Measurements from ENCODE around the gene FPR1.
"Not testable (repeated sequence)": the region's sequence is repeated elsewhere in the genome, so short reads cannot be mapped to it uniquely, and the experiment has no call there.

Gene FPR1

GRCh38 chr19:51779181-51779580 is 27.5 kb upstream of the FPR1 start:
- DNase-seq = no peak

DNA sequence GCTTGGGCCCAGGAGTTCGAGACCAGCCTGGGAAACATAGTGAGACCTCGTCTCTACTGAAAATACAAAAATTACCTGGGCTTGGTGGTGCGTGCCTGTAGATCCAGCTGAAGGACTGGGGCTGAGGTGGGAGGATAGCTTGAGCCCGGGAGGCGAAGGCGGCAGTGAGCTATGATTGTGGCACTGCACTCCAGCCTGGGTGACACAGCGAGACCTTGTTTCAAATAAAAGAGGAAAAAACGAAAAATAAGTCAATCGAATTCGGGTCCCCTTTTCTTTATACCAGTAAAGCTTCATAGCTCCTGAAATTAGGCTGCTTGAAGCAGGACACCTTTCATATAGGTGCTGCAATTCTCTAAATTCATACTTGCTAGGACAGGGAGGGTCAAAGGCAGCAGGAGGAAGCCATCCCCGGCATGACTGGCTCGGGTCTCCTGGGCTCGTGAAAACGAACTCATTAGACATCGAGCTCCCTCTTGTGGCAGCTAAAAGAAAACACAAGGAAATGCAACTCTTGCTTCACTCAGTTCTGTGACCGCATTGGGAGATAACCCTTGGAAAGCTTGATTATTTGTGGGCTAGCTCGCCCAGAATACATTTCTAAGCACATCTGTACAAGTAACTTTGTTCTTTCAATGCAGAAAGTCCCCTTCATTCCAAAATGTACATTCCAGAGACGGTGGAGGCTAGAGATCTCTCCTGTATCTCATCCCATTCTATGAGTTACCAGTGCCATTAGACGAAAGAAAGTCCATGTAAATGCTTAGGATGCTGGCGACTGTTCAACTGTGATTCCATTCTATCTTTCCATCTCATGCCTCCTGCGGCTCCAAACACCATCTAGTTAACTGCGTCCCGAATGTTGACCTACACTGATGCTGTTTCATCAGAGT is 26.1 kb upstream of the FPR1 start:
- peak; percentile 66 for DNase-seq

DNA sequence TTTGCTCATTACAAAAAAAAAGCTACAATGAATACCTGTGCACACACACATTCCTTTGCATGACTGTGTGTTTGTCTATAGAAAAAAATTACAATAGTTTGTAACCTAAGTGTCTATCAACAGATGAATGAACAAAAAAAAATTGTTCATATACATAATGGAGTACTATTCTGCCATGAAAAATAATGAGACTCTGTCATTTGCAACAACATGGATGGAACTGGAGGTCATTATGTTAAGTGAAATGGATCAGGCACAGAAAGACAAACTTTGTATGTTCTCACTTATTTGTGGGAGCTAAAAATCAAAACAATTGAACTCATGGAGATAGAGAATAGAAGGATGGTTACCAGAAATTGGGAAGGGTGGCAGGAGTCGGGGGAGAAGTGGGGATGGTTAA is 24.9 kb upstream of the FPR1 start:
- DNase-seq = not testable (repeated sequence)

GRCh38 chr19:51772977-51773376 is 21.3 kb upstream of the FPR1 start:
- DNase-seq = no peak

DNA sequence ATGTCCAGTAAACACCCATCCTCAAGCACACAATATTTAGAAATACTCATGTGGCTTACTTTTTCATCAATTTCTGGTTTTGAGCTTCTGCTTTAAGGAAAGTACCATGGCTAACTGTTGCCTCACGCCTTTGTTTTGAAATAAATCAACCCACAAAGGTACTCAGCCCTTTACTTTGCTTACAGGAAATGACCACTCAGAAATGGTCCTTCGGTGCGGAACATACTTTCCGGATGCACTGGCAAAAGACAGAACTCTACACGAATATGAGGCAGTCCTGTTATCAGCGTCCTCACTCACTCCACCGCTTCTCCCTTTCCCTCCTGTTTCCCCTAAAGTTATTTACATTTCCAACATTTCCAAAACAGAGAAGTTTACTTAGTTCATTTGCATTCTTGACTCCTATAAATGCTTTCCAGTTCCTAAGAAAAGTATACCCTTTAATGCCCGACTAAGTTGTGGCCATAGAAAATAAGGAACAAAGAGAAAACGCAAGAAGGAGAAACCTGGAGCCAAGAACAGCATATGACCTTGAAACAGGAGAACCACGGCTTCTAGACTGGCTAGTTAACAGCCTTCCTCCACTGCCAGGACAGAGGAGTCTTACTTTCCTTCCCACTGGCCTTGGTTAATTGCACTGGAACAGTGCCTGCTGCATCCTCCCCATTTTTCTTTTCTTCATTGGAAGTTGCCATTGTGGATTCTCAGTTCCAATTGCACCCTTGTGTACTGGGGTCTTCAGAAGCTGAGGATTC is 19.9 kb upstream of the FPR1 start:
- DNase-seq = no peak

DNA sequence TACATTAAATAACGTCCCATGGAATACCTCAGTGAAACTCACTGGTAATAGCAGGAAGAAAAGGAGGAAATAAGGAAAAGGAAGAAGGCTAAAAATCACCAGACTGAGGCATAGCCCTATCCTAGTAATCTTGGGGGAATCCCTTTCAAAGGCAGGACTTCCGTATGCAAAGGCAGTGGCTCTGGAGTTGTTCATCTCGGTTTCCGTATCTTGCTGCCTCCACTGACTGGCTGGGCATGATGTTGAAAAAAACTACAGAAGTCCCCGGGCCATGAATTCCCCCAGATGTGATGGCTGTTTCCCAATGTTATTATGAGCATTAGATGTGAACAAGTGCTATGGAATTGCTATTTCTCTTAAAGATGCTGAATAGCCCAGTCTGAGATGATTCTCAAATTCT is 14.8 kb upstream of the FPR1 start:
- DNase-seq = no peak

- no peak for DNase-seq
Measured at GRCh38 chr19:51765086-51765485, 13.4 kb upstream of the FPR1 start.

GRCh38 chr19:51761696-51762095 is 10.0 kb upstream of the FPR1 start:
- no peak for DNase-seq

- DNase-seq = no peak
Measured at GRCh38 chr19:51760697-51761356, 9.1 kb upstream of the FPR1 start, which contains the start of gene FPR2. TSS of gene FPR2 (plus strand) at chr19:51761180. CDS start at chr19:51768659, 7,479 bp downstream.

DNA sequence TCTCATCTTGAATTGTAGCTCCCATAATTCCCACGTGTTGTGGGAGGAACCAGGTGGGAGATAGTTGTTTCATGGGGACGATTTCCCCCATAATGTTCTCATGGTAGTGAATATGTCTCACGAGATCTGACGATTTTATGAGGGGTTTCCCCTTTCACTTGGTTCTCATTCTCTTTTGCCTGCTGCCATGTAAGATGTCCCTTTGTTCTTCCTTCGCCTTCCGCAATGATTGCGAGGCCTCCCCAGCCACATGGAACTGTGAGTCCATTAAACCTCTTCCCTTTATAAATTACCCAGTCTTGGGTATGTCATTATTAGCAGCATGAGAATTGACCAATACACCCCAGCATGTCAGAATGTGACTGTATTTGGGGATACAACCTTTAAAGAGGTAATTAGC is 3.9 kb upstream of the FPR1 start:
- no peak for DNase-seq

DNA sequence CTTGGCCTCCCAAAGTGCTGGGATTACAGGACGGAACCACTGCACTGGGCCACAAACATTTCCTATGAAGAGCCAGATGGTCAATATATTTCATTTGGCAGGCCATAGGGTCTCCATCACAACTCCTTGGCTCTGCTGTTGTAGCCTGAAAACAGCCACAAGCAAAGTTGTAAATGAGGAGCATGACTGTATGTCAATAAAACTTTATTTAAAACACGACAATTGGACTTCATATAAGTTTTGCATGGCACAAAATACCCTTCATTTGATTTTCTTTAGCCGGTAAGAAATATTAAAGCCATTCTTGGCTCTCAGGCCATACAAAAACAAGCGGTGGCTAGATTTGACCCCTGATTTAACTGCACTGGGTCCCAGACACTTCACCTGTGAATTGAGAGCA is 3.1 kb upstream of the FPR1 start:
- no peak for DNase-seq

GRCh38 chr19:51754109-51754508 is 2.4 kb upstream of the FPR1 start:
- DNase-seq = no peak

DNA sequence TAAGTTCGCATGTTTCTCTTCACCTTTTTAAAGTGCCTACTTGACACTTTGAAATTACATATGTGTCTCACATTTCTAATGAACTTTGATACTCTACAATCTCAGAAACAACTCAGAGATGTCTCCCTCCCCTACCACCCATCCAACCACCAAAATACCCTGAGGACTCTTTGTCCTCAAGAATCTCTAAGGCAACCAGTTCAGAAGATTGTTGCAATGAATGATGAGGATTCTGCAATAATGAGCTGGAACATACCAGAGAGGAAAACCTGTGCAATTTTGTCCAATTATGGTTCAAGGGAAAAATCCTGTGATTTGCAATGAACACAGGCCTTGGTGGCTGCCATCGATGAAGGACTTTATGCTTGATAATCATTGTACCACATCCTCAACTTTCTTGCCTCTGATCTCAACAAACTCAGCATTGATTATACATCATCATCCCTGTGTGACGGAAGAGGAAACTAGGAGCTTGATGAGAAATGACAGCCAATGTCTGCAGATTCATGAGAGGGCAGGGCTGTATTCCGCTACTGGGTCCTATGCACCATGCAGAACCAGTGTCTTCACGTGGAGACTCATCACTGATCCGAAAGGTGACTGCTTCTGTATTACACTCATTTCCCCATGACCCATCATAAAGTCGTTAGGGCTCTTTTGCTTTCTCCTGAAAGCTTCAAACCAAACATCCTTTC is 1.1 kb downstream of the FPR1 start:
- DNase-seq = no peak

- DNase-seq = no peak
Measured at GRCh38 chr19:51749979-51750378, 1.7 kb downstream of the FPR1 start.

GRCh38 chr19:51746731-51747130 is 4.9 kb downstream of the FPR1 start:
- no peak for DNase-seq

- no peak for DNase-seq
Measured at GRCh38 chr19:51743405-51743804, 8.3 kb downstream of the FPR1 start.

- no peak for DNase-seq
Measured at GRCh38 chr19:51742789-51743188, 8.9 kb downstream of the FPR1 start.

GRCh38 chr19:51740356-51740755 is 11.3 kb downstream of the FPR1 start:
- DNase-seq = no peak

GRCh38 chr19:51739466-51740213 is 12.0 kb downstream of the FPR1 start:
- no peak for DNase-seq

- not testable (repeated sequence) for DNase-seq
Measured at GRCh38 chr19:51738523-51738922, 13.2 kb downstream of the FPR1 start.

DNA sequence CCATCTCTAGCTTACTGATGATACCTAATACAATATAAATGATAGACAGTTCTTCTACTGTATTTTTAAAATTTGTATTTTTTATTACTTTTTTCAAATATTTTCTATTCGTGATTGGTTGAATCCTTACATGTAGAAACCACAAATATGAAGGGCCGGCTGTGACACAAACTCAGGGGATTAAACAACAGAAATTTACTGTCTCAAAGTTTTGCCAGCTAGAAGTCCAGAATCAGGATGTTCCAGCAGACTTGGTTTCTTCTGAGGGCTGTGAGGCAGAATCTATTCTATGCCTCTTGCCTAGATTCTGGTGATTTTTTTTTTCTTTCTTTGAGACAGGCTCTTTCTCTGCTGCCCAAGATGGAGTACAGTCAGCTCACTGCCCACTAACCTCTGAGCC is 13.8 kb downstream of the FPR1 start:
- DNase-seq = no peak

DNA sequence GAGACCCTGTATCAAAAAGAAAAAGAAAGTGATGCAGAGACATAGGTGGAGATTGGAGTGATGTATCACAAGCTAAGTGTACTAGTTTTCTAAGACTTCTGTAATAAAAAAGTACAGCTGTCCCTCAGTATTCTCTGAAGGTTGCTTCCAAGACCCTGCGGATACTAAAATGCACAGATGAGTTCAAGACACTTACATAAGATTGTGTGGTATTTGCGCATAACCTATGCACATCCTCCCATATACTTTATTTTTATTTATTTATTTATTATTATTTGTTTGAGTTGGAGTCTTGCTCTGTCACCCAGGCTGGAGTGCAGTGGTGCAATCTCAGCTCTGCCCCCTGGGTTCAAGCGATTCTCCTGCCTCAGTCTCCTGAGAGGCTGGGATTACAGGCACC is 14.3 kb downstream of the FPR1 start:
- no peak for DNase-seq
